Activated CD4-positive, alpha-beta memory T cell treated with anti-CD3 and anti-CD28 coated beads, Interleukin-2, amount 10 ng/mL, durations not matched to agents 7 days and 5 days (primary cell): ENCODE results near the gene PPEF1. TPM values are rescaled to one million over a fixed set of nuclear protein-coding genes. Genes with fewer than 3 reads are reported as not detected.

Source experiments
- CTCF ChIA-PET: fragments of 350-600 bp; sonication (Branson Sonifier 250); formaldehyde crosslinking; loops from one replicate; lab custom pipeline; 2021; ENCODE audit warnings: antibody characterized with exemption, inconsistent platforms; lab: Charles Lee
- POLR2A ChIA-PET: fragments of 350-600 bp; sonication (Branson Sonifier 250); formaldehyde crosslinking; loops from one replicate; lab custom pipeline; 2021; ENCODE audit warnings: antibody characterized with exemption; lab: Charles Lee
- DNase-seq: peaks from one replicate; pipeline ENCODE4 v3.0.0-alpha.2; 2020
- H3K27ac Mint-ChIP-seq: one replicate; pipeline ENCODE4 v1.8.0; 2021; ENCODE audit warnings: mild to moderate bottlenecking, mixed read lengths
- H3K27me3 Mint-ChIP-seq: one replicate; pipeline ENCODE4 v1.8.0; 2021; ENCODE audit warnings: mixed read lengths
- H3K36me3 Mint-ChIP-seq: one replicate; pipeline ENCODE4 v1.8.0; 2021; ENCODE audit warnings: low read depth, mixed read lengths
- H3K4me1 Mint-ChIP-seq: one replicate; pipeline ENCODE4 v1.8.0; 2021; ENCODE audit warnings: mixed read lengths
- H3K4me3 Mint-ChIP-seq: one replicate; pipeline ENCODE4 v1.8.0; 2021; ENCODE audit warnings: mild to moderate bottlenecking, mixed read lengths
- H3K9me3 Mint-ChIP-seq: one replicate; pipeline ENCODE4 v1.8.0; 2021; ENCODE audit warnings: mixed read lengths
- total RNA-seq, 2 experiments: library from RNA; stranded (reverse); gene quantifications; one replicate each; pipeline ENCODE4 v1.2.3, GENCODE V29; 2021

PPEF1 gene
- not detected for total RNA-seq

GRCh38 chrX:18707426-18708049, at the start of gene PPEF1:
Gene PPEF1, plus strand, starts transcription at chrX:18707645. Its CDS starts 136 bp downstream, at chrX:18707781.
- Mint-ChIP-seq H3K4me3 (no peak within 1 kb of the TSS), H3K27ac (no peak within 1 kb of the TSS), H3K27me3 (peaks cover 6% of the 10 kb centered on the region), H3K4me1 (no peaks in the 10 kb centered on the region), H3K36me3 (no peaks in the 10 kb centered on the region), H3K9me3 (no peaks in the 10 kb centered on the region)
- POLR2A ChIA-PET = no interaction called here
- DNase-seq = no peak
- CTCF ChIA-PET = no interaction called here

- no peaks in the 10 kb centered on the region for H3K27me3 Mint-ChIP-seq
- no peak overlapping the region for H3K27ac Mint-ChIP-seq
- no peaks in the 10 kb centered on the region for H3K4me1 Mint-ChIP-seq
- DNase-seq = no peak
- CTCF ChIA-PET = no interaction called here
- no peak overlapping the region for H3K4me3 Mint-ChIP-seq
- POLR2A ChIA-PET = no interaction called here
- no peaks in the 10 kb centered on the region for H3K9me3 Mint-ChIP-seq
- H3K36me3 Mint-ChIP-seq = no peaks in the 10 kb centered on the region
Measured at GRCh38 chrX:18661273-18661672, 46.2 kb upstream of the PPEF1 start.

- peaks cover 3% of the 10 kb centered on the region for H3K4me1 Mint-ChIP-seq
- ChIA-PET POLR2A (no interaction called here), CTCF (no interaction called here)
- no peak for DNase-seq
- H3K27ac Mint-ChIP-seq = no peak overlapping the region
- no peaks in the 10 kb centered on the region for H3K9me3 Mint-ChIP-seq
- no peaks in the 10 kb centered on the region for H3K36me3 Mint-ChIP-seq
- no peak overlapping the region for H3K4me3 Mint-ChIP-seq
- no peaks in the 10 kb centered on the region for H3K27me3 Mint-ChIP-seq
Measured at GRCh38 chrX:18664947-18665346, 42.5 kb upstream of the PPEF1 start.

GRCh38 chrX:18666614-18667013, 40.8 kb upstream of the PPEF1 start:
- H3K27ac Mint-ChIP-seq = no peak overlapping the region
- ChIA-PET POLR2A (no interaction called here), CTCF (no interaction called here)
- no peaks in the 10 kb centered on the region for H3K27me3 Mint-ChIP-seq
- no peaks in the 10 kb centered on the region for H3K9me3 Mint-ChIP-seq
- H3K36me3 Mint-ChIP-seq = no peaks in the 10 kb centered on the region
- no peak overlapping the region for H3K4me3 Mint-ChIP-seq
- H3K4me1 Mint-ChIP-seq = peaks cover 3% of the 10 kb centered on the region
- DNase-seq = no peak

- Mint-ChIP-seq H3K27ac (no peak overlapping the region), H3K4me3 (no peak overlapping the region)
- POLR2A ChIA-PET = no interaction called here
Measured at GRCh38 chrX:18668071-18668835, 39.2 kb upstream of the PPEF1 start.

GRCh38 chrX:18672008-18672407, 35.4 kb upstream of the PPEF1 start, which contains the start of gene RS1:
Gene RS1, minus strand, starts transcription at chrX:18672108. Its CDS starts 40 bp downstream, at chrX:18672068.
- Mint-ChIP-seq H3K27ac (no peak within 1 kb of the TSS), H3K4me1 (peaks cover 6% of the 10 kb centered on the region), H3K27me3 (no peaks in the 10 kb centered on the region), H3K9me3 (no peaks in the 10 kb centered on the region), H3K36me3 (no peaks in the 10 kb centered on the region), H3K4me3 (no peak within 1 kb of the TSS)
- ChIA-PET POLR2A (no interaction called here), CTCF (no interaction called here)
- no peak for DNase-seq

More at GRCh38 chrX:18668071-18668835, 39.2 kb upstream of the PPEF1 start:
- DNase-seq = no peak
- H3K9me3 Mint-ChIP-seq = no peaks in the 10 kb centered on the region
- no peaks in the 10 kb centered on the region for H3K27me3 Mint-ChIP-seq
- CTCF ChIA-PET = no interaction called here
- H3K4me1 Mint-ChIP-seq = peaks cover 3% of the 10 kb centered on the region
- H3K36me3 Mint-ChIP-seq = no peaks in the 10 kb centered on the region

GRCh38 chrX:18674417-18674787, 33.0 kb upstream of the PPEF1 start:
- DNase-seq = peak; percentile 16
- H3K9me3 Mint-ChIP-seq = no peaks in the 10 kb centered on the region
- H3K27me3 Mint-ChIP-seq = no peaks in the 10 kb centered on the region
- CTCF ChIA-PET = no interaction called here
- POLR2A ChIA-PET = no interaction called here
- H3K36me3 Mint-ChIP-seq = no peaks in the 10 kb centered on the region
- H3K27ac Mint-ChIP-seq = peak overlapping the region; percentile 56
- H3K4me3 Mint-ChIP-seq = peak overlapping the region; percentile 69
- peaks cover 4% of the 10 kb centered on the region for H3K4me1 Mint-ChIP-seq

- peak; percentile 79 for DNase-seq
- Mint-ChIP-seq H3K27ac (peak overlapping the region; percentile 56), H3K36me3 (no peaks in the 10 kb centered on the region), H3K27me3 (no peaks in the 10 kb centered on the region), H3K4me3 (peak overlapping the region; percentile 69), H3K9me3 (no peaks in the 10 kb centered on the region), H3K4me1 (peaks cover 4% of the 10 kb centered on the region)
- ChIA-PET CTCF (no interaction called here), POLR2A (no interaction called here)
Measured at GRCh38 chrX:18674788-18675735, 32.4 kb upstream of the PPEF1 start.

- no peaks in the 10 kb centered on the region for H3K36me3 Mint-ChIP-seq
- POLR2A ChIA-PET = no interaction called here
Measured at GRCh38 chrX:18676050-18676449, 31.4 kb upstream of the PPEF1 start.

GRCh38 chrX:18676470-18676869, 31.0 kb upstream of the PPEF1 start:
- Mint-ChIP-seq H3K4me1 (peaks cover 4% of the 10 kb centered on the region), H3K4me3 (no peak overlapping the region), H3K9me3 (no peaks in the 10 kb centered on the region), H3K27me3 (no peaks in the 10 kb centered on the region), H3K27ac (no peak overlapping the region), H3K36me3 (no peaks in the 10 kb centered on the region)
- DNase-seq = no peak
- ChIA-PET POLR2A (no interaction called here), CTCF (no interaction called here)

More at GRCh38 chrX:18676050-18676449, 31.4 kb upstream of the PPEF1 start:
- no peaks in the 10 kb centered on the region for H3K9me3 Mint-ChIP-seq
- H3K27me3 Mint-ChIP-seq = no peaks in the 10 kb centered on the region
- H3K4me1 Mint-ChIP-seq = peaks cover 4% of the 10 kb centered on the region
- H3K4me3 Mint-ChIP-seq = no peak overlapping the region
- no peak for DNase-seq
- no peak overlapping the region for H3K27ac Mint-ChIP-seq
- CTCF ChIA-PET = no interaction called here

- CTCF ChIA-PET = no interaction called here
Measured at GRCh38 chrX:18677161-18677869, 30.1 kb upstream of the PPEF1 start.

GRCh38 chrX:18681996-18682395, 25.4 kb upstream of the PPEF1 start:
- Mint-ChIP-seq H3K27me3 (no peaks in the 10 kb centered on the region), H3K4me1 (peaks cover 2% of the 10 kb centered on the region), H3K9me3 (no peaks in the 10 kb centered on the region), H3K4me3 (no peak overlapping the region), H3K27ac (no peak overlapping the region), H3K36me3 (no peaks in the 10 kb centered on the region)
- CTCF ChIA-PET = no interaction called here
- POLR2A ChIA-PET = no interaction called here
- DNase-seq = no peak

More at GRCh38 chrX:18677161-18677869, 30.1 kb upstream of the PPEF1 start:
- POLR2A ChIA-PET = no interaction called here
- no peaks in the 10 kb centered on the region for H3K36me3 Mint-ChIP-seq
- no peaks in the 10 kb centered on the region for H3K9me3 Mint-ChIP-seq
- no peak for DNase-seq
- H3K4me1 Mint-ChIP-seq = peaks cover 4% of the 10 kb centered on the region
- no peaks in the 10 kb centered on the region for H3K27me3 Mint-ChIP-seq
- no peak overlapping the region for H3K4me3 Mint-ChIP-seq
- H3K27ac Mint-ChIP-seq = no peak overlapping the region
